Fibroblast of villous mesenchyme (primary cell): ENCODE measurements around the gene ZNF415. TPM values are rescaled to one million over a fixed set of nuclear protein-coding genes. Genes with fewer than 3 reads are reported as not detected.
"Not testable (repeated sequence)": the region's sequence is repeated elsewhere in the genome, so short reads cannot be mapped to it uniquely, and the experiment has no call there.

Experiments
- DNase-seq: peaks from one replicate; pipeline ENCODE4 v3.0.0-alpha.2; 2010; ENCODE audit warnings: low read depth
- H3K4me3 ChIP-seq: 2 replicates; pipeline ENCODE4 v1.5.1; 2011; ENCODE audit warnings: low read depth, mild to moderate bottlenecking, low read length
- CTCF ChIP-seq: IDR thresholded peaks from 2 replicates; pipeline ENCODE4 v1.5.1; 2012; ENCODE audit warnings: low read depth, mild to moderate bottlenecking, low read length; ENCODE audit not compliant: insufficient read depth
- total RNA-seq: library from RNA; depleted of rRNA; stranded (reverse); fragments of >200 nt; gene quantifications from 2 replicates; pipeline ENCODE4 v1.2.3, GENCODE V29; 2012

The ZNF415 gene
- total RNA-seq, 1 donor = 2.2 TPM

GRCh38 chr19:53103234-53104203, 29.2 kb downstream of the ZNF415 start, which contains the start of gene ZNF160:
ZNF160 (minus strand) TSS chr19:53103422; CDS start chr19:53086276, 17,146 bp downstream.
- no peak for TF ChIP-seq CTCF
- H3K4me3 ChIP-seq = peak within 1 kb of the TSS; percentile 98
- DNase-seq = peak; percentile 96

DNA sequence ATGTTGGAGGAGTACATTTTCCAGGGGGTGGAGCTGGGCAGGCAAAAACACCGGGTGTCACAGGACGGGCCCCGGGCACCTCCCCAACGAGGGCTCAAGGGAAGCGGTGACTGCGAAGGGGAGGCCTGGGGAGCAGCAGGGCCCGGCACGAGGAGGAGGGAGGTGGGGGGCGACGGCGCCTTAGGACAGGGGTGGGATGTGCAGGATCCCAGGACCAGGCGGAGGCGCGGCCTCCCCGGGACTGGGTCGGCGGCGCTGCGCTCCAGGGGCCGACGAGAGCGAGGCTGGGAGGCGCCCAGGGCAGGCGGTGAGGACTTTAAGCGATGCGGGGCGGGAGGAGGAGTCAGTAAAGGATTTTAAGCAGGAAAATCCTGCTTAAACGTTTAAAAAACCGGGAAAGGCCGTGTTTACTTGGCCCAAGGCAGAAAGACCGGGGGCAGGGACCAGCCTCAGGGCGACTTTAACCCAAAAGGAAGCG, 29.9 kb downstream of the ZNF415 start:
- H3K4me3 ChIP-seq = peak overlapping the region; percentile 98
- TF ChIP-seq CTCF = no peak
- DNase-seq = peak; percentile 44

- DNase-seq = no peak
- no peak for TF ChIP-seq CTCF
- H3K4me3 ChIP-seq = peak overlapping the region; percentile 98
These were observed 30.4 kb downstream of the ZNF415 start for GRCh38 chr19:53102206-53102755.

GRCh38 chr19:53101518-53101917, 31.2 kb downstream of the ZNF415 start:
- H3K4me3 ChIP-seq = peak overlapping the region; percentile 98
- no peak for DNase-seq
- no peak for TF ChIP-seq CTCF

DNA sequence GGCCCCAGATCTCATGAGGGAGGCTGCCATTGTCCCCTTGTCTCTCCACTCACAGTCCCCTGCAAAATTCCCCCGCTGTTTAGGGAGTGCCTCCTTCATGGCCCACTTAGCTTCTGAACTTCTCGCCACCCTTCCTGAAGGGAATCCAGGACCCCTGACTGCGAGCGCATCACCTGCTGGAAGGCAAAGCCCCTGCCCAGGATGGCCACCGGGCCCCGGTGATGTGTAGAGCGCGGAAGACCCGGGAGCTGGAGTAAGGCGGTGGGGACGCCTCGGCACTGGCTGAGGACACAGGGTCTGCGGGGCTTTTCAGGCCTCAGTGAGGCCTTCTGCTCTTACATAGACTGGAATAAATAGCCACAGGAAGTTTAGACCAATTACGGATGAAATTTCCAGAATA, 34.1 kb downstream of the ZNF415 start:
- H3K4me3 ChIP-seq, DNase-seq: not testable (repeated sequence)

DNA sequence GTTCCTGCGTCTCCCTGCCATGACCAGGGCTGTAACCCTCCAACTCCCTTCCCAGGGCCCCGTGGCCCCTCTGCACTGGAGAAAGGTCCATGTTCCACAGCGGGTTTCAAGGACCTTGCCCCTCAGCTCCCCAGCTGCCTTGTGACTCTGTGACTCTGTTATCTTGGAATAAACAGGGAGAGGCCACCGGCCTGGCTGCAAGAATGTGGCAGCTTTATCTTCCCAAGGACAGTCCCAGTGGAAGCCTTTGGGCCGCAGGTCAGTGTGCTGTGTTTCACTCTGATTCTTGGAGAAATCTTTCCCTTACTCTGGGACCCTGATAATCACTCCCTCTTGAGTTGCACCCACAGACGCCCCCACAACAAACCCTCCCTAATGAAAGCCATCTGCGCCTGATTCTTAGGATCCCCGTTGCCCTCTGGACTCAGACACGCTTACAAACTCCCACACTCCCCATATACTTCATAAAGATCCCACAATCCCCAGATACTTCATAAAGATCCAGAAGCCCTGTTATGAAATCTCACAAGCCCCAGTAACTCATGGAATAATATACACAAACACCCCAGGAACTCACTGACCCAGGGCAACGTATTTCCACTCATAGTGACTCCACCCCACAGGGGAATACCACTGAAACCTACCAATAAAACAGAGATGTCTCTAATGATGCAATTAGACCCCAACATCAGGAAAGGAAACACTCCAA, 35.6 kb downstream of the ZNF415 start:
- peak; percentile 12 for DNase-seq
- not testable (repeated sequence) for H3K4me3 ChIP-seq

DNA sequence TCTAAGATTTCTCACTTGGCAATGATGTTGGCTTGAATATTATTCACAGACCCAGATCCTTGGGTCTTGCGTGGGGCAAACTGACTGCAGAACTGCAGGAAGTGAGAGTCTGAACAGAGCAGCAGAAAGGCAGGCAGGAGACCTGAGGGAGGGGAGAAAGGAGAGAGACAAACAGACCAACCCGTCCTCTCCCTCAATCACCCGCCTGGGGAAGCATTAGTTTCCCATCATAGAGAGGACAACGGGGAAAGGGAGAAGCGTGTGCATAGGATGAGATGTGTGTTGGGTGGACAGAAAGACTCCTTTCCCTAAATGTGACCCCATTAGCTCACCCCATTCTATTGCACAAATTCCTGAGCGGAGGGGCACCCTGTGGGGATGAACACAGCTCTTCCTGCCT, 36.1 kb downstream of the ZNF415 start:
- not testable (repeated sequence) for H3K4me3 ChIP-seq, DNase-seq
